MM.1S (cell line): Measurements from ENCODE around the gene SMARCD3.

Experiments
- CTCF ChIP-seq: fragments of 300-600 bp; sonication (generic); IDR thresholded peaks from 2 replicates; pipeline ENCODE4 v1.5.1; 2016; ENCODE audit warnings: antibody characterized with exemption, low read length, mixed read lengths
- EZH2phosphoT487 ChIP-seq: fragments of 300-600 bp; sonication (generic); IDR thresholded peaks from 2 replicates; pipeline ENCODE4 v1.6.1; 2018; ENCODE audit warnings: antibody characterized with exemption, low read length

- TF ChIP-seq CTCF (no peak), EZH2phosphoT487 (no peak)
Measured at GRCh38 chr7:151290355-151290760, 41.9 kb upstream of the SMARCD3 start.
